IgD-negative memory B cell (primary cell): Measurements from ENCODE around the gene ALOX5AP. TPM values are rescaled to one million over a fixed set of nuclear protein-coding genes. Genes with fewer than 3 reads are reported as not detected.

Experiments
- H3K27ac Mint-ChIP-seq, 3 donors: one replicate each; pipeline ENCODE4 v1.8.0; 2020 to 2022; ENCODE audit warnings: mild to moderate bottlenecking in 3 of 3, mixed read lengths in 3 of 3, moderate library complexity in 1 of 3
- H3K27me3 Mint-ChIP-seq: one replicate; pipeline ENCODE4 v1.8.0; 2021; ENCODE audit warnings: mixed read lengths
- H3K36me3 Mint-ChIP-seq: one replicate; pipeline ENCODE4 v1.8.0; 2020; ENCODE audit warnings: mild to moderate bottlenecking, mixed read lengths
- H3K4me1 Mint-ChIP-seq, 3 donors: one replicate each; pipeline ENCODE4 v1.8.0; 2020 to 2022; ENCODE audit warnings: mixed read lengths in 3 of 3, mild to moderate bottlenecking in 1 of 3
- H3K4me3 Mint-ChIP-seq, 4 donors: one replicate each; pipeline ENCODE4 v1.8.0; 2020 to 2022; ENCODE audit warnings: mild to moderate bottlenecking in 4 of 4, mixed read lengths in 4 of 4, moderate library complexity in 3 of 4
- H3K9me3 Mint-ChIP-seq, 3 donors: one replicate each; pipeline ENCODE4 v1.8.0; 2020 to 2021; ENCODE audit warnings: mixed read lengths in 3 of 3, mild to moderate bottlenecking in 1 of 3
- polyA plus RNA-seq: library from polyadenylated mRNA; unstranded; fragments of 300-500 nt; fragmentation: Illumina TruSeq; gene quantifications from one replicate; pipeline ENCODE4 v1.2.3, GENCODE V29; 2021

Gene ALOX5AP
- polyA plus RNA-seq, 1 donor from 2014 or later = 208 TPM

DNA sequence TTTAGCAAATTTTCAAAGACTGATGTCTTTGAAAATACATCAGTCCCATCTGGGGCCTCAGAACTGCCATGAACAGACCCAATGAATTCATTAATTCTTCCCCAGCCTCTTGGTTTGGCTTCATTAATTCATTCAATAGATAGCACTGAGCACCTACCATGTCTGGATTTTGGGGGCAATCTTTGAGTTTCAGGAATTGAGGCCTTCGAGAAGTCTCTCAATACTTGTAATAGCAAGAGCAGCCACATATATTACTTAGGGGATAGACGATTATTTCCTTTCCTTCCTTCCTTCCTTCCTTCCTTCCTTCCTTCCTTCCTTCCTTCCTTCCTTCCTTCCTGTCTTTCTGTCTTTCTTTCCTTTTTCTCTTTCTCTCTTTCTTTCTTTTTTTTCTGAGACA is 64.8 kb downstream of the ALOX5AP start:
- H3K4me3 Mint-ChIP-seq = no peak overlapping the region
- H3K9me3 Mint-ChIP-seq = no peaks in the 10 kb centered on the region
- no peaks in the 10 kb centered on the region for H3K27me3 Mint-ChIP-seq
- peak overlapping the region in 1 of 3 donors; percentile 47 for H3K27ac Mint-ChIP-seq
- peaks cover 10 to 22% (median 17%) of the 10 kb centered on the region in 3 donors for H3K4me1 Mint-ChIP-seq
- H3K36me3 Mint-ChIP-seq = no peaks in the 10 kb centered on the region

- peak overlapping the region in 1 of 4 donors; percentile 63 for H3K4me3 Mint-ChIP-seq
- H3K27me3 Mint-ChIP-seq = peaks cover 3% of the 10 kb centered on the region
- peaks cover 6 to 10% (median 6%) of the 10 kb centered on the region in 3 donors for H3K4me1 Mint-ChIP-seq
- no peaks in the 10 kb centered on the region for H3K36me3 Mint-ChIP-seq
- H3K9me3 Mint-ChIP-seq = no peaks in the 10 kb centered on the region
- H3K27ac Mint-ChIP-seq = peak overlapping the region in 1 of 3 donors; percentile 67
Measured at GRCh38 chr13:30802501-30802900, 67.2 kb downstream of the ALOX5AP start.

DNA sequence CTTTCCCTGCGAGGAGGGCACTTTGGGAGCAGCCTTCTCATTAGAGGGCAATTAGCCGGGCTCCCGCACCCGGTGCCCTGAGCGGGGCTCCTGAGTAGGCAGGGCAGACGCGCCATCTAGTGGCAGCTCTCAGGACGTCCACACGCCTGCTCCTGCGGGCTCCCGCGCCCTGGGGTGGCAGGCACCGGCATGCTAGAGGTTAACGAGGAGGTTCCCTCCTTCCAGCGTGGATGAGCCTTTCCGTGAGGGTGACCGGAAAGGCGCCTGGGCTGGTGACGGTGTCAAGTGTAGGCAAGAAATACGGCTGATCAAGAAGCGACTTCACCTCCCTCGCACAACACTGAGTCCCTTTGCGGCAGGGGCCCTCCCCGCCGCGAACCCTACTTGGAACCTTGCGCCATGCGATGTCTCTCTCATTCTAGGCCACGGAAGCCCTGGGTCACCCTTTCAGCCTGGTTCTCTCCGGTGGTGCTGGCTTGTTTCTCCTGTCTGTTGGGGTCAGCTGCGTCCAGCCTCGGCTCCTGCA is 67.7 kb downstream of the ALOX5AP start:
- peak overlapping the region in 1 of 3 donors; percentile 67 for H3K27ac Mint-ChIP-seq
- H3K27me3 Mint-ChIP-seq = peaks cover 3% of the 10 kb centered on the region
- H3K4me1 Mint-ChIP-seq = peaks cover 6 to 10% (median 6%) of the 10 kb centered on the region in 3 donors
- H3K4me3 Mint-ChIP-seq = peak overlapping the region in 3 of 4 donors; percentile 63 to 78 (median 75)
- no peaks in the 10 kb centered on the region for H3K9me3 Mint-ChIP-seq
- H3K36me3 Mint-ChIP-seq = no peaks in the 10 kb centered on the region

DNA sequence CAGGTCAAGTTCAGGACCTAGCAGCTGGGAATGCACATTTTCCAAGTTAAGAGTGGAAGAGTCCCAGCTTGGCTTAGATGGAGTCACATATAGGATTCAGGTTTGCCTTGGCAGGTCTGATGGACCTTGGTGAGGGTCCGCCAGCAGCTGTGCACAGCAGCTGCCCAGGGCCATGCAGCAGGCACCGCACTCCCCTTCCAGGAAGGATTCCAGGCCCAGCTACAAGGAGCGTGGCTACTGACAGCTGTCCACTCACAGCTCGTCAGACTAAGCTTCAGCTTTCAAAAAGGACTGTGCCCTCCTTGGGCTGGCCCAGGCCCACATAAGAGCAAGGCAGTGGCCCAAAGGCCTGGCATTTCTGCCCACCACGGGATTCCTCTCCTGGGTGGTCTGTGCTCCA is 68.4 kb downstream of the ALOX5AP start:
- H3K27me3 Mint-ChIP-seq = peaks cover 3% of the 10 kb centered on the region
- no peak overlapping the region for H3K4me3 Mint-ChIP-seq
- H3K27ac Mint-ChIP-seq = no peak overlapping the region
- H3K4me1 Mint-ChIP-seq = peaks cover 6 to 10% (median 6%) of the 10 kb centered on the region in 3 donors
- no peaks in the 10 kb centered on the region for H3K36me3 Mint-ChIP-seq
- H3K9me3 Mint-ChIP-seq = no peaks in the 10 kb centered on the region

DNA sequence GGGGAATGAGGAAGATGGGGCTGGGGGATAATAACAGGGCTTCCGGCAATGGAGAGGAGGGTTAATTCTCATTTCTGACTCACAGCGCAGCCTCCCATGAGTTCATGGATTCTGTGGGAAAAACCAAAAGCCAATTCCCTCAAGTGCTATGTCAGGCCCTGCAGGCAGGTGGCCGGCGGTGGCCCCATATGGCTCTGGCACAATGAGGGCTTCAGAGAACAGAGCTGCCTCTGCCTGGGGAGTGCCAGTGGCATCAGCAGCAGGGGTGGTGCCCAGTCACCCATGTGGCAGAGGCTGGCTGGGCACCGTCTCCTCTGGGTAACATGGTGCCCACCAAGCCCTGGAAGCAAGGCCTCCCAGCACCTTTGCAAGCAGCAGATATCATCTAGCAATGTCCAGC is 69.1 kb downstream of the ALOX5AP start:
- Mint-ChIP-seq H3K36me3 (no peaks in the 10 kb centered on the region), H3K9me3 (no peaks in the 10 kb centered on the region), H3K4me1 (peaks cover 6 to 10% (median 6%) of the 10 kb centered on the region in 3 donors), H3K27ac (no peak overlapping the region), H3K4me3 (no peak overlapping the region), H3K27me3 (peaks cover 3% of the 10 kb centered on the region)

DNA sequence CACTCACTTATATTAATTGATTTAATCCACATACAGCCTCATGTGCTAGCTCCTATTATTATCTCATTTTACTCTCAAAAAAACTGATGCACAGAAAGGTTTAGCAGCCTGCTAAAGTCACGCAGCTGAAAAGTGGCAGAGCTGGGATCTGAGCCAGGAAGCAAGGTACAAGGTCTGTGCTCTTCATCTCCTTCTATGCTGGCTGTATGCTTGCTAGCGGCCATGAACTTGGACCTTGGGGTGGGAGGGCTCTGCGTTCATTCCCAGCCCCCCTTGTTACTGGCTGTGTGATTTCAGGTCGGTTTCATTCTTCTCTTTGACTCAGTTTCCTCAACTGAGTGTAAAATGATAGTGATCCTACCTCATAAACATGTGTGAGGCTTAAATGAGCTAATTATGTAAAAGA is 69.8 kb downstream of the ALOX5AP start:
- H3K9me3 Mint-ChIP-seq = no peaks in the 10 kb centered on the region
- no peaks in the 10 kb centered on the region for H3K36me3 Mint-ChIP-seq
- H3K4me1 Mint-ChIP-seq = peaks cover 6 to 8% (median 6%) of the 10 kb centered on the region in 3 donors
- no peak overlapping the region for H3K4me3 Mint-ChIP-seq
- H3K27me3 Mint-ChIP-seq = peaks cover 3% of the 10 kb centered on the region
- H3K27ac Mint-ChIP-seq = no peak overlapping the region

DNA sequence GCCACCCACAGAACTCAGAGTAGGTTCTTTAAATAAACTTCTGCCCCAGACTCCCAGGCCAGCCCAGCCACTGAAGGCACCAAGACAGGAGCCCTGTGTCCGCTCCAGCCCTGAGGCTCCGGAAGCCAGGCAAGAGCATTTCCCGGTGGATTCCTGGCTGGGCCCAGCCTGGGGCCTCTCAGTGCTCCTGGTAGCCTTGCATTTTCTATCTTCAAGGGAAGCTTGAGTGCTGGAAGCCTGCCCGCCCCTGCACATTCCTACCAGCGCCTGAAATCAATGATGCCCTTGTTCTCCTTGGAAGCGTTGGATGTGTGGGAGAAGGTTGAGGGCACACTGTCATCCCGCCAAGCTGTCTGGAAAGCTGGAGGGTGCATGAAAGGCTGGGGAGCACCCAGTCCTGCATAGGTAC is 70.3 kb downstream of the ALOX5AP start:
- peaks cover 3% of the 10 kb centered on the region for H3K27me3 Mint-ChIP-seq
- no peaks in the 10 kb centered on the region for H3K36me3 Mint-ChIP-seq
- no peak overlapping the region for H3K27ac Mint-ChIP-seq
- H3K4me1 Mint-ChIP-seq = peaks cover 4 to 7% (median 6%) of the 10 kb centered on the region in 3 donors
- no peak overlapping the region for H3K4me3 Mint-ChIP-seq
- no peaks in the 10 kb centered on the region for H3K9me3 Mint-ChIP-seq

GRCh38 chr13:30806784-30807183 is 71.4 kb downstream of the ALOX5AP start:
- H3K27ac Mint-ChIP-seq = no peak overlapping the region
- H3K4me3 Mint-ChIP-seq = no peak overlapping the region
- no peaks in the 10 kb centered on the region for H3K36me3 Mint-ChIP-seq
- no peaks in the 10 kb centered on the region for H3K9me3 Mint-ChIP-seq
- H3K4me1 Mint-ChIP-seq = peaks cover 4 to 7% (median 6%) of the 10 kb centered on the region in 3 donors
- peaks cover 3% of the 10 kb centered on the region for H3K27me3 Mint-ChIP-seq

DNA sequence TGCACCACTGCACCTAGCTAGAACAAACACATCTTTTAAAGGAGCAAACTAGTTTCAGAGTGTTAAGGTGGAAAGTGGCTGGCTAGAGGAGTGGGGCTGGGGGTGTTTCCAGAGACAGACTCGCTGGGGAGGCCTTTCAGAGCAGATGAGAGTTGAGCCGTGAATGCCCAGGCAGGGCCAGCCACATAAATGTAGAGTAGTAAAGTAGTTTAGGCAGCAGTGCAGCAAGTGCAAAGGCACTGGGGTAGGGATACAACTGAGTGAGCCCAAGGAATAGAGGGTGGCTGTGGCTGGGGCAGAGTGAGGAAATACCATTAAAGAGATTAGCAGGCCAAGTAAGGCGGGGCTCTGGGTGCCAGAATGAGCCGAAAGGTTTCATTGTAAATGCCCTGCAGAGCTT is 72.0 kb downstream of the ALOX5AP start:
- Mint-ChIP-seq H3K27ac (no peak overlapping the region), H3K4me3 (no peak overlapping the region), H3K36me3 (no peaks in the 10 kb centered on the region), H3K4me1 (peaks cover 4 to 7% (median 6%) of the 10 kb centered on the region in 3 donors), H3K27me3 (peaks cover 3% of the 10 kb centered on the region), H3K9me3 (no peaks in the 10 kb centered on the region)

DNA sequence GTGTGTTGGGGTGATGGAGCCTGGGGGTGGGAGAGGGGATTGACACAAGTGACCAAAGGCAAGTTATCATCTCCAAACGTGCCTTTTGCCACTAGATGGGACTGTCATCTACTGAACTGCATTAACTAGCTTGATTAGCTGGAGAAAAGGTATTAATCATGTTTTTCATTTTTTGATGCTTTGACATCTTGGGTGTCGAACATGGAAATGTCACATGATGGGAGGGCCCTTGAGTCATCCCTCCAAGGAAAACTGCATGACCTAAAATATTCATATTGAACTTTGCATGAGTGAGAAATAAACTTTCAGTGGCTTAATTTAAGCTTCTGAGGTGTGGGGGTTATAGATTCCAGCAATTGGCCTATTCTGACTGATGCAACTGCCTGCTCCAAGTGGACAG is 73.3 kb downstream of the ALOX5AP start:
- Mint-ChIP-seq H3K27me3 (peaks cover 3% of the 10 kb centered on the region), H3K36me3 (no peaks in the 10 kb centered on the region), H3K27ac (no peak overlapping the region), H3K4me3 (no peak overlapping the region), H3K4me1 (peaks cover 0 to under 1% (median 0%) of the 10 kb centered on the region in 3 donors), H3K9me3 (no peaks in the 10 kb centered on the region)

GRCh38 chr13:30809787-30810186 is 74.4 kb downstream of the ALOX5AP start:
- peaks cover 3% of the 10 kb centered on the region for H3K27me3 Mint-ChIP-seq
- H3K27ac Mint-ChIP-seq = no peak overlapping the region
- H3K4me3 Mint-ChIP-seq = no peak overlapping the region
- H3K4me1 Mint-ChIP-seq = no peaks in the 10 kb centered on the region
- no peaks in the 10 kb centered on the region for H3K9me3 Mint-ChIP-seq
- H3K36me3 Mint-ChIP-seq = no peaks in the 10 kb centered on the region

GRCh38 chr13:30810261-30810701 is 74.9 kb downstream of the ALOX5AP start:
- Mint-ChIP-seq H3K27ac (no peak overlapping the region), H3K4me3 (no peak overlapping the region), H3K9me3 (no peaks in the 10 kb centered on the region), H3K4me1 (no peaks in the 10 kb centered on the region), H3K27me3 (peaks cover 2% of the 10 kb centered on the region), H3K36me3 (no peaks in the 10 kb centered on the region)

GRCh38 chr13:30810801-30811200 is 75.5 kb downstream of the ALOX5AP start:
- no peaks in the 10 kb centered on the region for H3K4me1 Mint-ChIP-seq
- no peaks in the 10 kb centered on the region for H3K9me3 Mint-ChIP-seq
- no peak overlapping the region for H3K4me3 Mint-ChIP-seq
- H3K27me3 Mint-ChIP-seq = peaks cover 2% of the 10 kb centered on the region
- no peaks in the 10 kb centered on the region for H3K36me3 Mint-ChIP-seq
- H3K27ac Mint-ChIP-seq = peak overlapping the region in 1 of 3 donors; percentile 16
